T-cell (primary cell): ENCODE results near the gene TMEM243. TPM values are rescaled to one million over a fixed set of nuclear protein-coding genes. Genes with fewer than 3 reads are reported as not detected.
A peak's percentile ranks its signal among the peaks of the same experiment; 100 is the strongest.
"Not testable (repeated sequence)": the region's sequence is repeated elsewhere in the genome, so short reads cannot be mapped to it uniquely, and the experiment has no call there.

Experiments used
- ATAC-seq, 4 experiments: fragments of 200-7000 bp in 3 of 4; fragments of 150-1000 bp in 1 of 4; cut with Tn5 transposase; replicated peaks in 1 of 4; 1 replicate in 3 of 4; 2 replicates in 1 of 4; pipeline ENCODE4 v1.10.0; 2021; ENCODE audit warnings: moderate library complexity in 3 of 4, mild to moderate bottlenecking in 2 of 4, moderate number of reproducible peaks in 1 of 4
- CTCF ChIA-PET, 2 donors: fragments of 300-600 bp; sonication (Branson Sonifier 250); formaldehyde crosslinking; loops; one replicate each; lab custom pipeline; 2022; ENCODE audit warnings: antibody characterized with exemption in 2 of 2; lab: Charles Lee
- POLR2A ChIA-PET, 2 donors: fragments of 300-600 bp; sonication (Branson Sonifier 250); formaldehyde crosslinking; loops; one replicate each; lab custom pipeline; 2022; ENCODE audit warnings: antibody characterized with exemption in 2 of 2; lab: Charles Lee
- DNase-seq, 35 experiments: peaks; one replicate each; pipeline versions ENCODE4 v3.0.0 to v3.0.0-alpha.2; 2013 to 2023
- H3K27ac ChIP-seq: one replicate; pipeline ENCODE4 v1.5.1; 2013; ENCODE audit warnings: low read length
- H3K27me3 ChIP-seq, 2 experiments: replicated peaks in 1 of 2; 1 replicate in 1 of 2; 2 replicates in 1 of 2; pipeline versions ENCODE4 v1.6.1 to v1.7.0; 2013; ENCODE audit warnings: low read length in 1 of 2, mixed read lengths in 1 of 2; ENCODE audit not compliant: control insufficient read depth in 2 of 2, insufficient read depth in 2 of 2; ENCODE audit errors: extremely low read depth in 1 of 2
- H3K36me3 ChIP-seq, 2 donors: 1 replicate in 1 of 2; 2 replicates in 1 of 2; pipeline versions ENCODE4 v1.6.1 to v1.7.0; 2013; ENCODE audit warnings: low read length in 1 of 2; ENCODE audit not compliant: control insufficient read depth in 2 of 2, insufficient read depth in 1 of 2; ENCODE audit errors: extremely low read depth in 1 of 2
- H3K4me1 ChIP-seq, 2 experiments: 1 replicate in 1 of 2; 2 replicates in 1 of 2; pipeline versions ENCODE4 v1.6.1 to v1.7.0; 2013; ENCODE audit warnings: low read length in 2 of 2, mixed read lengths in 1 of 2; ENCODE audit not compliant: insufficient read depth in 2 of 2, control insufficient read depth in 1 of 2; ENCODE audit errors: extremely low read depth in 1 of 2
- H3K4me3 ChIP-seq, 2 donors: 1 replicate in 1 of 2; 2 replicates in 1 of 2; pipeline versions ENCODE4 v1.5.1 to v1.7.0; 2013; ENCODE audit warnings: mild to moderate bottlenecking in 2 of 2, low read length in 1 of 2, moderate library complexity in 1 of 2; ENCODE audit not compliant: control insufficient read depth in 1 of 2; ENCODE audit errors: extremely low read depth in 1 of 2
- H3K9me3 ChIP-seq: 2 replicates; pipeline ENCODE4 v1.7.0; 2013
- H3K27ac Mint-ChIP-seq, 2 donors: one replicate each; pipeline ENCODE4 v1.8.0; 2020 to 2021; ENCODE audit warnings: mild to moderate bottlenecking in 2 of 2, mixed read lengths in 2 of 2
- H3K27me3 Mint-ChIP-seq, 2 donors: one replicate each; pipeline ENCODE4 v1.8.0; 2021 to 2022; ENCODE audit warnings: mixed read lengths in 2 of 2
- H3K36me3 Mint-ChIP-seq: one replicate; pipeline ENCODE4 v1.8.0; 2021; ENCODE audit warnings: mixed read lengths
- H3K4me1 Mint-ChIP-seq, 3 donors: one replicate each; pipeline ENCODE4 v1.8.0; 2020 to 2022; ENCODE audit warnings: mixed read lengths in 3 of 3, mild to moderate bottlenecking in 1 of 3
- H3K4me3 Mint-ChIP-seq, 3 donors: one replicate each; pipeline ENCODE4 v1.8.0; 2020 to 2022; ENCODE audit warnings: mild to moderate bottlenecking in 3 of 3, mixed read lengths in 3 of 3, moderate library complexity in 3 of 3
- H3K9me3 Mint-ChIP-seq, 3 donors: one replicate each; pipeline ENCODE4 v1.8.0; 2020 to 2022; ENCODE audit warnings: mixed read lengths in 3 of 3
- WGBS: methylation state at CpG from one replicate; pipeline ENCODE4 v1.1.5; 2013; ENCODE audit warnings: missing lambda C conversion rate; ENCODE audit not compliant: insufficient coverage; 5-methylcytosine and 5-hydroxymethylcytosine counted together
- total RNA-seq, 35 experiments: library from RNA in 6 of 35; stranded (reverse) in 6 of 35; fragments of 120-200 nt in 1 of 35; gene quantifications; one replicate each; pipeline versions ENCODE4 v1.2.1 to v1.2.4 and lab custom pipeline; 2013 to 2026

The TMEM243 gene, protein sequence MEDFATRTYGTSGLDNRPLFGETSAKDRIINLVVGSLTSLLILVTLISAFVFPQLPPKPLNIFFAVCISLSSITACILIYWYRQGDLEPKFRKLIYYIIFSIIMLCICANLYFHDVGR
- total RNA-seq = 100 to 1,000 TPM in 3 of 5 donors, 10 to 100 TPM in 2; 95.2 to 170 (median 108) TPM
- 91.0 TPM for total RNA-seq (2013)
- total RNA-seq (lab: John Stamatoyannopoulos, UW) = 41.4 to 109 (median 74.2) reads per million in 29 experiments

DNA sequence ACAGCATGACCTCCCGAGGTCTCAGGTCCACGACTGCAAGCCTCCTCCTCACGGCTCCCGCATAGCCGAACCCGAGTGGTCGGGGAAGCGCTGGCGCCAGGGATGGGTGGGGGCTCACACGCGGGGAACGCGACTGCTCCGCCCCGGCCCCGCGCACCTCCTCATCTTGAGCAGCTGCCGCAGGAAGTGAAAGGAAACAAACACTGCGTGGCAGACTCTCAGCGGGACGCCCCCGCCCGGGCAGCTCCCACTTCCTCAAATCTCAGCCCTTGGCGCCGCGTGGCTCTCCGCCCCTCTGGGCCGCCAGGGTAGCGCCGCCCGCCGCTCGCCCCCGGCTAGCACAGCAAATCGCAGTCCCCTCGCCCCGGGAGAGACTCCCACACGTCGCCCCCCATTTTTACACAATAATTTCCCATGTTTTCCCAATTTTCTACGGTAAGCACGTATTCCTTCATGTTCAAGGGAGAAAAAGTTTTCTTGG lies at the start of gene TMEM243:
Gene TMEM243 (minus strand): TSS at position 188 of the 481 bp plus-strand sequence. CDS start 229 bp downstream, outside the sequence.
- H3K36me3 ChIP-seq = no peaks in the 10 kb centered on the region
- Mint-ChIP-seq H3K27ac (peak within 1 kb of the TSS; percentile 98 to 100), H3K36me3 (peaks cover 3% of the 10 kb centered on the region), H3K4me1 (peaks cover 43 to 55% (median 46%) of the 10 kb centered on the region in 3 donors), H3K27me3 (no peaks in the 10 kb centered on the region), H3K9me3 (no peaks in the 10 kb centered on the region), H3K4me3 (peak within 1 kb of the TSS; percentile 98 to 100 (median 100))
- peak within 1 kb of the TSS; percentile 89 for H3K27ac ChIP-seq
- peaks cover 31 to 43% of the 10 kb centered on the region in 2 experiments for H3K4me1 ChIP-seq
- peak; percentile 67 to 93 (median 84) for DNase-seq
- CTCF ChIA-PET = interaction anchor here (1.0 to 2.9 kb wide), 6 partner anchors 17 to 240 kb away, joined by 3 to 18 read pairs (median 6); partner anchors contain the start of gene DMTF1 (in 1 of the 2)
- POLR2A ChIA-PET = interaction anchor here (0.6 to 4.2 kb wide), 6 partner anchors 21 to 999 kb away, joined by 3 to 41 read pairs (median 6); partner anchors contain the start of gene DMTF1 (in 2 of the 2)
- ATAC-seq = peak; percentile 70 to 82 (median 80)
- peak within 1 kb of the TSS; percentile 85 to 94 for H3K4me3 ChIP-seq
- 0% methylated on average over 40 of the region's 41 CpGs for WGBS
- no peaks in the 10 kb centered on the region for H3K9me3 ChIP-seq
- peaks cover 2 to 4% of the 10 kb centered on the region in 2 experiments for H3K27me3 ChIP-seq

DNA sequence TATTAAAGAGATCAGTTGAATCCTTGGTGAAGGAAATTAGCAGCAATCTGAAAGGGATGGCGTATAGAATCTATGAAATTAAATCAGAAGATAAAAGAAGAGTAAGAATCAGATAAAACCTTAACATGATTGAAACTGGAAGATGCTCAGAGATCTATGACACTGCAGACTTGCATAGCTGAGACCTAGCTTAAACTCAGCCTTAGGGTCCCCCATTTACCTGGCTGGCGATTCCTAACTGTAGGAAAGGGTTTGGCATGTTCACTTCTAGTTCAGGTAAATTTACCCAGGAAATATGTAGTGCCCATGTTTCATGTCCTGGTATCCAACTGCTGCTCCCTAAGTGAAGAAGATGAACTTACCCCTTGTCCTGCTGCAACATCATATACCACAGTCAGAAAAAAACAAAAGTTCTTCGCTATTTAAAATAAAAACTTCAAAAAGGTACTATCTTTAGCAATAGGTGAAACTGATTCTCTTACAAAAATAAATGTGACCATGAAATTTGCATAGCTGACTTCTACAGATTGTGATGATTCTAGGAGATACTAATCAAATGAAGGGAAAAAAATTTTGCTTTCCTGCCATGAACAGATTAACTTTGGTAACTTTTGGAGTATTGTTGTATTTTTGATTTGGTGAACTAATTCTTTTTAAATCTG lies 47.8 kb upstream of the TMEM243 start:
- Mint-ChIP-seq H3K36me3 (no peaks in the 10 kb centered on the region), H3K4me3 (no peak overlapping the region), H3K4me1 (no peaks in the 10 kb centered on the region), H3K9me3 (peaks cover 0 to 4% (median 0%) of the 10 kb centered on the region in 3 donors), H3K27ac (no peak overlapping the region), H3K27me3 (peaks cover 12 to 14% of the 10 kb centered on the region in 2 donors)
- WGBS = no CpG with 5 or more reads among the region's 3 CpGs
- Histone ChIP-seq H3K4me1 (no peaks in the 10 kb centered on the region), H3K9me3 (no peaks in the 10 kb centered on the region), H3K27ac (no peak overlapping the region), H3K4me3 (no peak overlapping the region), H3K36me3 (no peaks in the 10 kb centered on the region), H3K27me3 (peaks cover 0 to 8% of the 10 kb centered on the region in 2 experiments)
- DNase-seq (no peak), ATAC-seq (no peak)
- ChIA-PET POLR2A (no interaction called here), CTCF (no interaction called here)

DNA sequence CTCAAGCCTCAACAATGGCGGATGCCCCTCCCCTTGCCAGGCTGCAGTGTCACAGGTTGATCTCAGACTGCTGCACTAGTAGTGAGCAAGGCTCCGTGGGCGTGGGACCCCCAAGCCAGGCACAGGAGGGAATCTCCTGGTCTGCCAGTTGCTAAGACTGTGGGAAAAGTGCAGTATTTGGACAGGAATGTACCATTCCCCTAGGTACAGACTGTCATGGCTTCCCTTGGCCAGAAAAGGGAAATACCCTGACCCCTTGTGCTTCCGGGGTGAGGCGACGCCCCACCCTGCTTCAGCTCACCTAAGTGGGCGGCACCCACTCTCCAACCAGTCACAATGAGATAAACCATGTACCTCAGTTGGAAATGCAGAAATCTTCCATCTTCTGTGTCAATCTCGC lies 44.0 kb upstream of the TMEM243 start:
- Histone ChIP-seq H3K27ac (no peak overlapping the region), H3K36me3 (no peaks in the 10 kb centered on the region), H3K4me1 (no peaks in the 10 kb centered on the region), H3K27me3 (peaks cover 0 to 8% of the 10 kb centered on the region in 2 experiments), H3K4me3 (no peak overlapping the region), H3K9me3 (no peaks in the 10 kb centered on the region)
- ChIA-PET POLR2A (no interaction called here), CTCF (no interaction called here)
- Mint-ChIP-seq H3K4me1 (no peaks in the 10 kb centered on the region), H3K27me3 (peaks cover 20 to 33% of the 10 kb centered on the region in 2 donors), H3K4me3 (no peak overlapping the region), H3K27ac (no peak overlapping the region), H3K36me3 (no peaks in the 10 kb centered on the region), H3K9me3 (no peaks in the 10 kb centered on the region)
- WGBS = 92% methylated on average over 3 of the region's 8 CpGs
- no peak for DNase-seq
- no peak for ATAC-seq

DNA sequence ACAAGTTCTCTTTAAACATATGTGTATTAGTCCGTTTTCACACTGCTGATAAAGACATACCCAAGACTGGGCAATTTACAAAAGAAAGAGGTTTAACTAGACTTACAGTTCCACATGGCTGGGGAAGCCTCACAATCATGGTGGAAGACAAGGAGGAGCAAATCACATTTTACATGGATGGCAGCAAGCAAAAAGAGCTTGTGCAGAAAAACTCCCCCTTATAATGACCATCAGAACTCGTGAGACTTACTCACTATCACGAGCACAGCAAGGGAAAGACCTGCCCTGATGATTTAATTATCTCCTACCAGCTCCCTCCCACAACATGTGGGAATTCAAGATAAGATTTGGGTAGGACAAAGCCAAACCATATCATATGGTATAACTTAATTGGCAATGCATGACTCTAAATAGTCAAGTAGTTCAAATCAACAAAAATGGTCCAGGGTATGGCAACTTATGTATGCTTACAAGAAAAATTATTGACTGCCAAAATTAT lies 34.1 kb upstream of the TMEM243 start:
- no peaks in the 10 kb centered on the region for H3K36me3 ChIP-seq
- H3K4me3 Mint-ChIP-seq = no peak overlapping the region
- WGBS = 80% methylated on average over 1 of the region's 3 CpGs
- H3K4me1 ChIP-seq = no peaks in the 10 kb centered on the region
- H3K27ac Mint-ChIP-seq = no peak overlapping the region
- no peaks in the 10 kb centered on the region for H3K9me3 ChIP-seq
- CTCF ChIA-PET = interaction anchor here in 1 of 2 donors (0.5 kb wide), 1 partner anchor 183 kb away, joined by 3 read pairs; no protein-coding TSS in a partner anchor
- H3K27me3 Mint-ChIP-seq = peaks cover 14 to 21% of the 10 kb centered on the region in 2 donors
- DNase-seq (no peak), ATAC-seq (no peak)
- POLR2A ChIA-PET = no interaction called here
- peaks cover 0 to 3% of the 10 kb centered on the region in 2 experiments for H3K27me3 ChIP-seq
- no peaks in the 10 kb centered on the region for H3K36me3 Mint-ChIP-seq
- peaks cover 0 to 5% (median 3%) of the 10 kb centered on the region in 3 donors for H3K9me3 Mint-ChIP-seq
- H3K4me1 Mint-ChIP-seq = no peaks in the 10 kb centered on the region
- no peak overlapping the region for H3K27ac ChIP-seq
- no peak overlapping the region for H3K4me3 ChIP-seq

DNA sequence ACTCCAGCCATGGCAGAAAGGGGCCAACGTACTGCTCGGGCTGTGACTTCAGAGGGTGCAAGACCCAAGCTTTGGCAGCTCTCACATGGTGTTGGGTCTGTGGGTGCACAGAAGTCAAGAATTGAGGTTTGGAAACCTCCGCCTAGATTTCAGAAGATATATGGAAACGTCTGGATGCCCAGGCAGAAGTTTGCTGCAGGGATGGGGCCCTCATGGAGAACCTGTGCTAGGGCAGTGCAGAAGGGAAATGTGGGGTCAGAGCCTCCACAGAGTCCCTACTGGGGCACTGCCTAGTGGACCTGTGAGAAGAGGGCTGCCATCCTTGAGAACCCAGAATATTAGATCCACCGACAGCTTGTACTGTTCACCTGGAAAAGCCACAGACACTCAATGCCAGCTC lies 26.1 kb upstream of the TMEM243 start:
- H3K4me3 Mint-ChIP-seq, H3K36me3 Mint-ChIP-seq, H3K27ac ChIP-seq, POLR2A ChIA-PET, H3K4me1 Mint-ChIP-seq, DNase-seq, H3K4me1 ChIP-seq, H3K27ac Mint-ChIP-seq, H3K27me3 ChIP-seq, ATAC-seq, H3K4me3 ChIP-seq, CTCF ChIA-PET, H3K36me3 ChIP-seq, H3K9me3 ChIP-seq: not testable (repeated sequence)
- H3K27me3 Mint-ChIP-seq = peaks cover 2 to 13% of the 10 kb centered on the region in 2 donors
- WGBS = 81% methylated on average over 4 of the region's 5 CpGs
- H3K9me3 Mint-ChIP-seq = peaks cover 13 to 22% (median 17%) of the 10 kb centered on the region in 3 donors

DNA sequence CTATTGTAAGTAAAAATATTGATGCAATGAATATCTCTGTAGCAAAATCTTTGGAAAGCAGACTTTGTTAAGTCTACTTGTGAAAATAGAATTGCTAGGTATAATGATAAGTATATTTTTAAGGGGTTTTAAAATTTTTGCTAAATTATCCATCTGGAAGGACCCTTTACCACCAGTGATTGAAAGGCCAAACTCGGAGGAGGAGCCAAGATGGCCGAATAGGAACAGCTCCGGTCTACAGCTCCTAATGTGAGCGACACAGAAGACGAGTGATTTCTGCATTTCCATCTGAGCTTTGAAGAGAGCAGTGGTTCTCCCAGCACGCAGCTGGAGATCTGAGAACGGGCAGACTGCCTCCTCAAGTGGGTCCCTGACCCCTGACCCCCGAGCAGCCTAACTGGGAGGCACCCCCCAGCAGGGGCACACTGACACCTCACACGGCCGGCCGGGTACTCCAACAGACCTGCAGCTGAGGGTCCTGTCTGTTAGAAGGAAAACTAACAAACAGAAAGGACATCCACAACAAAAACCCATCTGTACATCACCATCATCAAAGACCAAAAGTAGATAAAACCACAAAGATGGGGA lies 19.0 kb upstream of the TMEM243 start:
- H3K27me3 Mint-ChIP-seq = peaks cover 3 to 10% of the 10 kb centered on the region in 2 donors
- H3K36me3 Mint-ChIP-seq, H3K27ac ChIP-seq, H3K9me3 ChIP-seq, H3K27me3 ChIP-seq, CTCF ChIA-PET, H3K4me3 Mint-ChIP-seq, POLR2A ChIA-PET, H3K27ac Mint-ChIP-seq, H3K9me3 Mint-ChIP-seq, H3K36me3 ChIP-seq, H3K4me1 Mint-ChIP-seq, ATAC-seq, H3K4me3 ChIP-seq, DNase-seq, H3K4me1 ChIP-seq: not testable (repeated sequence)
- WGBS = no CpG with 5 or more reads among the region's 11 CpGs
